Gastrocnemius medialis (tissue), 4 donors: ENCODE results near the gene MTMR12.

Experiments used
- CTCF ChIP-seq, 5 experiments: fragments of 450-650 bp in 3 of 5; fragments of 200-600 bp in 2 of 5; sonication (generic) in 2 of 5; IDR thresholded peaks in 4 of 5; conservative IDR thresholded peaks in 1 of 5; 1 replicate in 4 of 5; 2 replicates in 1 of 5; pipeline ENCODE4 v1.5.1; 2016 to 2019; ENCODE audit warnings: antibody characterized with exemption in 5 of 5, mild to moderate bottlenecking in 3 of 5, moderate library complexity in 3 of 5
- POLR2A ChIP-seq, 2 donors: fragments of 450-650 bp; IDR thresholded peaks; one replicate each; pipeline ENCODE4 v1.6.1; 2017; ENCODE audit warnings: antibody characterized with exemption in 2 of 2, mild to moderate bottlenecking in 2 of 2, moderate library complexity in 2 of 2

- TF ChIP-seq CTCF (IDR thresholded peaks at IDR 0.05 in 4 of 5, conservative IDR thresholded peaks at IDR 0.05 in 1 of 5) (no peak), POLR2A (IDR thresholded peaks at IDR 0.05) (no peak)
These were observed 73.4 kb downstream of the MTMR12 start for GRCh38 chr5:32239385-32239784.
